ENCODE measurements around the gene GAS7.

GAS7 gene

GRCh38 chr17:10224582-10225195 lies 26.3 kb upstream of the GAS7 start:
- Histone ChIP-seq H3K9me3 (ENCODE audit: low read length) (no peaks in the 10 kb centered on the region), H2AFZ (ENCODE audit: low read length) (no peak overlapping the region), H3K36me3 (ENCODE audit: insufficient read depth, low read length) (no peaks in the 10 kb centered on the region), H4K20me1 (ENCODE audit: insufficient read depth, low read length) (no peaks in the 10 kb centered on the region), H3K79me2 (ENCODE audit: insufficient read depth, low read length) (no peaks in the 10 kb centered on the region), H3K9ac (ENCODE audit: low read length) (no peak overlapping the region), H3K27ac (ENCODE audit: low read depth, low read length, poor library complexity, severe bottlenecking) (no peak overlapping the region), H3K4me3 (ENCODE audit: low read depth, low read length, poor library complexity, severe bottlenecking) (no peak overlapping the region), H3K4me1 (ENCODE audit: insufficient read depth, low read length, severe bottlenecking) (no peaks in the 10 kb centered on the region), H3K4me2 (ENCODE audit: low read length) (no peak overlapping the region), H3K9me2 (ENCODE audit: low read depth, low read length) (no peaks in the 10 kb centered on the region), H3K27me3 (ENCODE audit: insufficient read depth, low read length) (no peaks in the 10 kb centered on the region), H3F3A (ENCODE audit: insufficient read depth, low read length) (no peaks in the 10 kb centered on the region)
- TF ChIP-seq EZH2 (IDR thresholded peaks at IDR 0.05; ENCODE audit: borderline replicate concordance, low read length) (no peak), CTCF (IDR thresholded peaks at IDR 0.05; ENCODE audit: low read length) (no peak)

GRCh38 chr17:10219193-10219592 lies 20.8 kb upstream of the GAS7 start:
- no peaks in the 10 kb centered on the region for H3K4me1 ChIP-seq (ENCODE audit: insufficient read depth, low read length, severe bottlenecking)
- TF ChIP-seq CTCF (IDR thresholded peaks at IDR 0.05; ENCODE audit: low read length): no peak
- no peak for TF ChIP-seq EZH2 (IDR thresholded peaks at IDR 0.05; ENCODE audit: borderline replicate concordance, low read length)

GRCh38 chr17:10217916-10218315 lies 19.5 kb upstream of the GAS7 start:
- no peak overlapping the region for H3K4me2 ChIP-seq (ENCODE audit: low read length)
- H3K27ac ChIP-seq (ENCODE audit: low read depth, low read length, poor library complexity, severe bottlenecking): no peak overlapping the region
- no peaks in the 10 kb centered on the region for H4K20me1 ChIP-seq (ENCODE audit: insufficient read depth, low read length)
- H3K9ac ChIP-seq (ENCODE audit: low read length): no peak overlapping the region
- no peaks in the 10 kb centered on the region for H3K4me1 ChIP-seq (ENCODE audit: insufficient read depth, low read length, severe bottlenecking)
- H3K79me2 ChIP-seq (ENCODE audit: insufficient read depth, low read length): no peaks in the 10 kb centered on the region
- no peaks in the 10 kb centered on the region for H3F3A ChIP-seq (ENCODE audit: insufficient read depth, low read length)
- no peaks in the 10 kb centered on the region for H3K9me2 ChIP-seq (ENCODE audit: low read depth, low read length)
- H3K9me3 ChIP-seq (ENCODE audit: low read length): no peaks in the 10 kb centered on the region
- H3K36me3 ChIP-seq (ENCODE audit: insufficient read depth, low read length): no peaks in the 10 kb centered on the region
- no peak for TF ChIP-seq EZH2 (IDR thresholded peaks at IDR 0.05; ENCODE audit: borderline replicate concordance, low read length)
- no peak for TF ChIP-seq CTCF (IDR thresholded peaks at IDR 0.05; ENCODE audit: low read length)
- no peak overlapping the region for H3K4me3 ChIP-seq (ENCODE audit: low read depth, low read length, poor library complexity, severe bottlenecking)
- H2AFZ ChIP-seq (ENCODE audit: low read length): no peak overlapping the region
- H3K27me3 ChIP-seq (ENCODE audit: insufficient read depth, low read length): no peaks in the 10 kb centered on the region

More at GRCh38 chr17:10219193-10219592, 20.8 kb upstream of the GAS7 start:
- Histone ChIP-seq H3K79me2 (ENCODE audit: insufficient read depth, low read length) (no peaks in the 10 kb centered on the region), H3K27ac (ENCODE audit: low read depth, low read length, poor library complexity, severe bottlenecking) (no peak overlapping the region), H3F3A (ENCODE audit: insufficient read depth, low read length) (no peaks in the 10 kb centered on the region), H3K9me3 (ENCODE audit: low read length) (no peaks in the 10 kb centered on the region), H3K4me2 (ENCODE audit: low read length) (no peak overlapping the region), H3K4me3 (ENCODE audit: low read depth, low read length, poor library complexity, severe bottlenecking) (no peak overlapping the region), H3K36me3 (ENCODE audit: insufficient read depth, low read length) (no peaks in the 10 kb centered on the region), H3K9me2 (ENCODE audit: low read depth, low read length) (no peaks in the 10 kb centered on the region), H3K9ac (ENCODE audit: low read length) (no peak overlapping the region), H4K20me1 (ENCODE audit: insufficient read depth, low read length) (no peaks in the 10 kb centered on the region), H2AFZ (ENCODE audit: low read length) (no peak overlapping the region), H3K27me3 (ENCODE audit: insufficient read depth, low read length) (no peaks in the 10 kb centered on the region)
